GM23248 (cell line): ENCODE measurements around the gene COMMD7.

Experiments used
- EZH2 ChIP-seq: fragments of 200-600 bp; sonication (generic); IDR thresholded peaks from 2 replicates; pipeline ENCODE4 v1.6.1; 2018; ENCODE audit warnings: antibody characterized with exemption, mild to moderate bottlenecking; ENCODE audit not compliant: insufficient read depth, poor library complexity, severe bottlenecking
- EZH2phosphoT487 ChIP-seq: fragments of 200-600 bp; sonication (generic); IDR thresholded peaks from 2 replicates; pipeline ENCODE4 v1.6.1; 2018; ENCODE audit warnings: antibody characterized with exemption, moderate library complexity, mild to moderate bottlenecking, low read depth; ENCODE audit not compliant: insufficient read depth

DNA sequence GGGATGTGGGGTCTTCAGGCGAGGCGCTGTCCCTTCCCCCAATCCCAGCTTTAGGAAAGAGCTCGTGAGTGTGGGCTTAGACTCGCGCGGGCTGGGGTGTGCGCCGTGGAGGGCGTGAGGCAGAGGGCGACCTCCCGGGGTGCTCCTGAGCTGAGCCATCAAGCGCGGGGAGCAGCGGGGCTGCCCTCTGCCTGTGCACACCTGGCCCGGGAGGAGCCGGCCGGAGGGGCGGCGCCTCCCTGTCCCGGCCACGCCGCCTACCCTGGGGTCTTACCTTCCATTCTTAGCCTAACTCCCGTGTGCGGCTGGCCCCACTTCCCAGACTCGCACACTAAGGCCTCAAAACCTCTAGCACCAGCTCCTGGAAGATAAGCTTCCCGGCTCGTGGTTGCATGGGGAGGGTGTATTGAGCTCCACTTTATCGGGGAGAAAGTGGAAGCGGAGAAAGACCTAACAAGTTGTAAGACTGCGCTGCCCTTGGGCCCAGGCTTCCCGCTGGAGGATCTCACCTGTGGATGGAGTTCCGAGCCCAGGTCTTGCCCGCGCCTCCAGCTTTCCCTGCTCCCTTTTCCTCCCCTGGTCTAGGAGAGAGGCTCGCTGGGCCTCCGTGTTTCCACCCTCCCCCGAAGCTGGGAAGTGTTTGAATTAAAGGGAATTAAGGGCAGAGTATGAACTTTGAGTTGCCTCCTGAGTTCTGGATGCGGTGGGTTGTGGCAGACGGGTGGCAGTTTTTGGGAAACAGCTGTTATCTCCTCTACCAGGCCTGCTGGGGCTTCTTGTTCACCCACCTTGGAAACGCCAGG, 20.1 kb upstream of the COMMD7 start:
- TF ChIP-seq EZH2 (no peak), EZH2phosphoT487 (no peak)
